HG03025 (cell line): ENCODE measurements around the gene CLPSL2.

Source experiments
- ATAC-seq: cut with Tn5 transposase; IDR thresholded peaks from one replicate; pipeline ENCODE4 v1.9.1; 2021; ENCODE audit warnings: mild to moderate bottlenecking, moderate library complexity; ENCODE audit not compliant: unreplicated experiment, low FRiP score

Gene CLPSL2

DNA sequence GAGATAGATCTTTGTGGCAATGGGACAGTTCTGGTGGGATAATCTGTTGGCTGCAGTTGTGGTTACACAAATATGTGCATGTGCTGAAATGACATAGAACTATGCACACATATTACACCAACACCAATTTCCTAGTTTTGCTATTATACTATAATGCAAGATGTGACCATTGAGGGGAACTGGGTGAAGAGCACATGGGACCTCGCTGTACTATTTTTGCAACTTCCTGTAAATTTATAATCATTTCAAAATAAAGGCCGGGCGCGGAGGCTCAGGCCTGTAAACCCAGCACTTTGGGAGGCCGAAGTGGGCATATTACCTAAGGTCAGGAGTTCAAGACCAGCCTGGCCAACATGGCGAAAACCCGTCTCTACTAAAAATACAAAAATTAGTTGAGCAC, 30.9 kb upstream of the CLPSL2 start:
- ATAC-seq: no peak

DNA sequence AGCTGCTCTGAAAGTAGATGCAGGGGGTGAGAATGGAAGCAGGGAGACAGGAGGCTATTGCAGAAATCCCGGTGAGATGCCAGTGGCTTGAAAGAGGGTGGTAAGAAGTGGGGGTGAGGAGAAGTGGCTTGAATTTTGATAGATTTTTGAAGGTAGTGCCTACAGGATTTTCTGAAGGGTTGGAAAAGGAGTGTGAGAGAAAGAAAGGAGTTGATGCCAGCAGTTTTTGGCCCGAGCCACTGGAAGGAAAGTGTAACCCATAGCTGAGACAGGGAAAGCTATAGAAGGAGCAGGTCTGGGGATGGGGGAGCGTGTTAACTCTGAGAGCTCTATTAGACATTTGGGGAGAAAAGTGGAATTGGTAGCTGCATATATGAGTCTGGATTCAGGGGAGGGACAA, 29.9 kb upstream of the CLPSL2 start:
- no peak for ATAC-seq

DNA sequence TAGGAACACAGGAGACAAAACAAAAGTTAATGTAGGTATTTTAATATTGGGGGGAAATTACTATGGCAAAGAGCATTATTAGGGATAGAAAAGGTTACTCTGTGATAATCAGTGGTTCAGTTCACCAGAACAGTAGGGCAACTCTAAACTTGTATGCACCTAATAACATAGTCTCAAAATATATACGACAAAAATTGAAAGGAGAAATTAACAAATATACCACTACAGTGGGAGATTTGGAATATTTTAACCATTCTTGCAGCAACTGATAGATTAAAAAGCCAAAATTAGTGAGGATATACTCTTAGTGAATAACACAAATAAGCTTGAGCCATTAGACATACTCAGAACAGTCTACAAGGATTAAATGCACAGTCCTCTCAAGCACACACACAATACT, 28.5 kb upstream of the CLPSL2 start:
- ATAC-seq: no peak

DNA sequence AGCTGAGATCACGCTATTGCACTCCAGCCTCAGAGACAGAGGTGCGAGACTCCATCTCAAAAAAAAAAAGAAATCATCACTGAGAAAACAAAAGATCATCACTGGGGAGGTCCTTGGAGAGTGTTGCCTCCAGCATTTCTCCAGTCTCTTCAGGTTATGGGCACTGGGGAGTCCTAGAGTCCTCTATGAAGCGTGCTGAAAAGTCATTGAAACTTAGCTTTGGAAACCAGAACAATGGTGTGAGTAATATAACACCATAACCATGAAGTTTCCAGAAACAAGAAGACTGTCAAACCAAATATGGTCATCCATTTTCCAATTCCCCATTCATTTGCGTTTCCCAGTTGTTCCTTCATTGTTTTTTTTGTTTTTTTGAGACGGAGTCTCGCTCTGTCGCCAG, 25.8 kb upstream of the CLPSL2 start:
- ATAC-seq: no peak

DNA sequence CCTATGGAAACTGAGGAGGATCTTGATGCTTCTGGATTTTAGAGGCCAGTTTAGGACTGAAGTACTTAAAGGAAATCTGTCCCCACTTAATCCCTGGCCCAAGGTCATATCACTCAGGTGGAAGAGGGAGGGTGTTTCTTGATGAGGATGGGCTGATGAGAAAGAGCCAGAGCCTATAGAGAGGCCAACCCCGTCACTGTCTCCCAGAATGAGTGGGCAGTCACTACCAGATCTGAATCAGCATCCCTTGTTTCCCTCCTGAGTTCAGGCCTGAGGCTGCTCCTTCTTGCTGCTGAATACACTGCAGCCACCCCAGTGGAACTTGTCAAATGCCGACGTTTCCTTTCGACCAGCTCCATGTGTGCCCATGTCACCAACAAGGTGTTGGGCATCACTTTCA, 24.8 kb upstream of the CLPSL2 start:
- no peak for ATAC-seq

DNA sequence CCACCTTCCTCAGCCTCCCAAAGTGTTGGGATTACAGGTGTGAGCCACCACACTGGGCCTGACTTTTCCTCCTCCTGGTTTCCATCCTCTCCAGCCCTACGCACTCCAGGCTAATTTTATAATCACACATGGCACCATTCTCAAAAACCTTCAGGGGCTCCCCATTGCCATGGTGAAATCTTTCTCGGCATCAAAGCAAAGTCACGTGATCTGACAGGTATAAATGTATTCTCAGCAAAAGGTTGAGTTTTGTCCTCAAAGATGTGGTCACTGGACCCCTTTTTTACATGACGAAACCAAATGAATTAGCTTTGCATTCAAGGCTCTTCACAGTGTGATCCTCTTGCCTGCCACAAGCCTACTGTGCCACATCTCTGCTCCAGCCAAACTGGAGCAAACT, 24.1 kb upstream of the CLPSL2 start:
- no peak for ATAC-seq

DNA sequence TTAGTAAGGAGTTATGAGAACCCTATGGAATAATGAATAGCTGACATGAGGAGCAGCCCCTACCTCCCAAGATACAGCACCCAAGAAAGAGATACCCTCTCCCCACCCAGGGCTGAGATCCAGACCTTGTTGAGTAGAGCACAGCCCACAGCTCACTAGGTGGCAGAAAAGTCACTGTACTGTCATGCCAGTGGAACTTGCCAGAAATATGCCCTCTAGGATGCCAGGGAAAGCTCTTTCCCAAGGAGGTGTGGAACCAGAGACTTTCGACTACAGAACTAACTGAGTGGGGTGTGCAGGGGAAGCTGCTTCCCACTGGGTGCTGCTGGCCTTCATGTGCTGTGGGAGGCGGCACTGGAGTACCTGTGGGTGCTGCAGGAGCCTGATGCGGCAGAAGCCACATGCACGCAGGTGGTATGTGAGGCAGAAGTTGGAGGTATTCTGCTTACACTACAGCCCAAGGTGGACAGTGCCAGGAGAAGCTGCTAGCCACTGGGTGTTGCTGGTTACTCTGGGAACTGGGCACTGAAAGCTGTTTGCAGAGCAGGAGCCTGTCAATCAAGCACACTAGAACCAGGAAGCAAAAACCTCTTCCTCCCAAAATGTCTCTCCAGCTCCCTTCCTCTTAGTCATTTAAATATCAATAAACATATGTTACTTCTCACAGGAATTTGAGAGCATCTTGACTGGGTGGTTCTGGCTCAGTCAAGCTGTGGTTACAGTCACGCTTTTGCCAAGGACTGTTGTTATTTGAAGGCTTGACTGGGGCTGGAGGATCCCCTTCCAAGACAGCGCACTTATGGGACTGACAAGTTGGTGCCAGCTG, 21.7 kb upstream of the CLPSL2 start:
- no peak for ATAC-seq

DNA sequence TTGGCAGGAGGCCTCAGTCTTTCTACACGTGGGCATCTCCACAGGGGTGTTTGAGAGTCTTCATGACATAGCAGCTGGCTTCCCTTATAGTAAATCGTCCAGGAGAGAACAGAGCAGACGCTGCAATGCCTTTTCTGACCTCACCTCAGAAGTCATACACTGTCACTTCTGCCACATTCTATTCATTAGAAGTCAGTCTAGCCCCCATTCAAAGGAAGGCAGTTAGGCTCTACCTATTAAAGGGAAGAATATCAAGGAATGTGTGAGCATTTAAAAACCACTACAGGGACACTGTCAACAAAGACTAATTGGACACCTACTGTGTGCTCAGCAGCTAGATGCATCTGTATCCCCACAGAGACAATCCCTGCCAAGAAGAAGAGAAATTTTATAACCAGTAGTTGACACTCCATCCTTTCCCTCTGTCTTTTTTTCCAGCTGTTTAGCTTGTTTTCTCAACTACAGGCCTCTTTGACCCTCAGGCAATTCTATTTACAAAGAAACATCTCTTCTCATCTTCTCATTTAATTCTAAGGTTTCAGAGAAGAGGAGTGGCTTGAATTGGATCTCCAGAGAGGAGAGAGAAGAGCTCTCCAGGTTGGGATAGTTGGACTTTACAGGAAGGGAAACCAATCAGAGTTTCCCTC, 21.0 kb upstream of the CLPSL2 start:
- no peak for ATAC-seq

DNA sequence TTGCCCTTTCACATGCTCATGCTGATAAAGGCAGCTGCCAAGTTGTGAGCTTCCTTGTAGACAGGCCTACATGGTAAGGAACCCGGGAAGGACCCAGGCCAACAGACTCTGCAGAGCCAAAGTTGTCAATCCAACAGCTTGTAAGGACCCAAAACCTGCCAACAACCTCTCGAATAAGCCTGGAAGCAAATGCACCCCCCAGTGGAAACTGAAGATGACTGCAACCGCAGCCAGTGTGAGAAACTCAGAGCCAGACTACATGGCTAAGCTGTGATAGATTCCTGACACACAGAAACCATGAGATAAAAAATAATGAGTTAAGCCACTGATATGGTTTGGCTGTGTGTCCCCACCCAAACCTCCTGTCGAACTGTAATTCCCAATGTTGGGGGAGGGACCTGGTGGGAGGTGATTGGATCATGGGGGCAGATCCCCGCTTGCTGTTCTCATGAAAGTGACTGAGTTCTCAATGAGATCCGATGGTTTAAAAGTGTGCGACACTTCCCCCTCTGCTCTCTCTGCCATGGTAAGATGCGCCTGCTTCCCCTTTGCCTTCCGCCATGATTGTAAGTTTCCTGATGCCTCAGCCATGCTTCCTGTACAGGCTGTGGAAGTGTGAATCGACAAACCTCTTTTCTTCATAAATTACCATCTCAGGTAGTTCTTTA, 18.8 kb upstream of the CLPSL2 start:
- no peak for ATAC-seq

DNA sequence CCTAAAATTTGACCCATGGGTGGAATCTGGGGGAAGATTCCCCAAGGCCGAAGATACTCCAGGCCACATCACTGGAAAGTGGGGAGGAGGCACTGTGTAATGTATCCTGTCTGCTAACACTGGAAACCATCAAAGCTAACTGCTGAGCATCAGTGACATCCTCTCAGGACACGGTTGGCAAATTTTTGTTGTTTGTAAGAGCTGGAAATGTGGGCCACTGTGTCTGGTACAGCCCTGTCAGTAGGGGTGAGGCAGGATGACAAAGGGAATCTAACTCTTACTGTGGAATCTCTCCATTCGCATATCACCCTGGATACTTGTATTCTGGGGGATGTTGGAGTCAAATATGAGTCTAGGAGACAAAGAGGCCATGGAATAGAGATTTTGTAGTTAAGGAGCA, 17.0 kb upstream of the CLPSL2 start:
- no peak for ATAC-seq

DNA sequence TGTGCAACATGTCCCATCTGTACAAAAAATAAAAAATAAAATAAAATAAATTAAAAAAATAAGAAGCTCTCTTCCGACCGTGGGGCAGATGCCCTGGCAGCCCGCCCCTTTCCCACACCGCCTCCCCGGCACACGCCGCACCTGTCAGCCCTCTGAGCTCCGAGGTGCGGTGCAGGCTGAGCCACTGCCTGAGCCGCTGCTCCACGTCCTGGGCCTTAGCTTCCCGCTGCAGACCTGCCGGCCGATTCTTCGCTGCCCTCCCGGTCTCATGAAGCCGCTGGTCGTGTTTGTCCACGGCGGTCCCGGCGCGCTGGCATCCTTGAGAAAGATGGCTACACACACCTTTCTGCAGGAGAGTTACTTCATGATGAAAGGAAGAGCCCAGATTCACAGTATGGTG, 10.7 kb upstream of the CLPSL2 start:
- ATAC-seq: no peak

DNA sequence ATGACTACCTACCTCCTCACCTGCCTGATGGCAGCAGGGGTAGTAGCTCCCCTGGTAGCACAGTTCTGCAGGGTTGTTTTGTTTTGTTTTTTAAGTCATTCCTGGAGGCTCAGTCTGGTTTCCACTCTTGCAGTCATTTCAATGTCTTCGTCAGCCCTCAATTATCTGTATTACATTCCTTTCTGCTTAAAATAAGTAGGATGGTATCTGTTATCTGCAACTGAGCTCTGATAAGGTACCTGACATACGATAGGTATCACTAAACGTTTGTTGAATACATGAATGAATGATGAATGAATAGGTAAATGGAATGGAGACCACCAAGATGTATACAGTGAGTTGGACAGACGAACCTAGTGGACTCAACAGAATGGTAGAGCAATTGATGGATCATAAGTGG, 7.2 kb upstream of the CLPSL2 start:
- no peak for ATAC-seq

DNA sequence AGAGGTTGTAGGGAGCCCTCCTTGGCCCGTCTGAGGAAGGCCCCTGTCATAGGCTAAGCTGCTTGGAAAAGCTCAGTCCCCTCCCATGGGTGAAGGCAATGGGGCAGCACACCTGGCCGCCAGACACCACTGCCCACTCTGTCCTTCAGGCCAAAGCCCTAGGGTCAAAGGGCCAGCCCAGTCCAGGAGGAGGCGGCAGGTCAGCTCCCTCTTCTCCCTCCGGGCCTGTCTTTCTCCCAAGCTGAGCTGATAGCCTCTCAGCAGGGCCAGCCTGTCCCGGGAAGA, 5.1 kb upstream of the CLPSL2 start:
- no peak for ATAC-seq

DNA sequence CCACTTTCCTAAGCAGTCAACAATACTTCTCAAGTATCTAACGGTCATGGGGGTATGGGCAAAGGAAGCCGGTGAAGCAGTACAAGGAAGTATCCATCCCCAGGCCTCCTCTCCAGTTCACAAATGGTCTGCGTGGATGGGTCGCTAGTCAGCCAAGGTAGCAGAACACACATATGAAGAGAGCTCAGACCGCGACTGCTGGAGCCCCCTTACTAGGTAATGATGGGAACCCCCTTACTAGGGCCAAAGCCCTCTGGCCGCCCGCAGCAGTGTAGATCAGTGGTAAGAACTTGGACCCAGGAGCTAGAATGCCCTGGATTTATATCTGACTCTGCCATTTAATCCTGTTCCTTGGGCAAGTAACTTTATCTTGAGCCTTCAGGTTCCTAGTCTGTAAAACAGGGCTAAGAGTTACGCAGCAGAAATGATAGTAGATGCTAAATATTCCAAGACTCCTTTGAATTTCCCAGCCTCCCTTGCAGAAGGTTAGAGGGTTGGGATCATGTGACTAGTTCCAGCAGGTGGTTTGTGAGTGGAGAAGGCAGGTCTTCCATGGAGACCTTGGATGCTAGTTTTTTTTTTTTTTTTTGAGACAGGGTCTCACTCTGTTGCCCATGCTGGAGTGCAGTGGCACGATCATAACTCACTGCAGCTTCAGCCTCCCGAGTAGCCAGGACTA, 2.1 kb upstream of the CLPSL2 start:
- ATAC-seq: no peak

DNA sequence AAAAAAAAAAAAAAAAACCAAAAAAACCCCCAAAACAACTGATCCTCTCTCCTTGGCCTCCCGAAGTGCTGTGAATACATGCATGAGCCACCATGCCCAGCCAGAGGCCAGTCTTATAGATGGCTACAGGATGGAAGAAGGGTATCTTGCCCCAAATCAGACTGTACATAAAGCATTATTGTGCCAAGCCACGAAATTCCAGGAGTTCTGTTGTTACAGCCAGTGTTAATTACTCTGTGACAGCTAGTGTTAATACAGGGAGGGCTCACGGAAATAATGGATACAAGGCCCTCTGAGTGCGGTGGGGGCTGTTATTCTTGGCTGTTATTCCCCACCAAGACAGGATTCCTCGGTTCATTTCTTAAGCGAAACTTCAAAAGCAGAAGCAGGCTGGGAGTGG, 1.4 kb upstream of the CLPSL2 start:
- no peak for ATAC-seq

DNA sequence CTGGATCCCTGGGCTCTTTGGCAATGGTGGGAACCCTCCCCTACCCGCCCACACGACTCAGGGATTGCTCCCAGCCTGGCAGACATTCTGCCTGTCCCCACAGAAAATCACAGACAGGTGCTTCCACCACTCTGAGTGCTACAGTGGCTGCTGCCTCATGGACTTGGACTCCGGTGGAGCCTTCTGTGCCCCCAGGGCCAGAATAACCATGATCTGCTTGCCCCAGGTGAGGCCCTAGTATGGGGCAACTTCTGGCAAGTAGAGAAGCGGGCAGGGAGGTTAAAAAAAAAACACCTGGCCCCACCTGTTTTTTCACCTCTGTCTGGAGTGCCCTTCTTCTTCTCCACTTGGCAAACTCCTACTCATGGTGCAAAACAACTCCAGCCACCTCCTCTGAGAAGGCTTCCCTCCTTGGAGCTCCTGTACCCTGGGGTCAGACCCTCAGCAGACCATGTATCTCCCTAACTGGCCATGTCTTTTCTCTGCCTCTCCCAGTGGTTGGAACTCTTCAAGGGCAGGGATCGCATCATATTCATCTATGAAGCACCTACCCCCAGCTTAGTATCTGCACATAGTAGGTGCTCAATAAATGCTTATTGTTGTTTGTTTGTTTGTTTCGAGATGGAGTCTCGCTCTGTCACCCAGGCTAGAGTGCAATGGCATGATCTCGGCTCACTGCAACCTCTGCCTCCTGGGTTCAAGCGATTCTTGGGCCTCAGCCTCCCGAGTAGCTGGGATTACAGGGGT, 1.1 kb downstream of the CLPSL2 start:
- no peak for ATAC-seq

DNA sequence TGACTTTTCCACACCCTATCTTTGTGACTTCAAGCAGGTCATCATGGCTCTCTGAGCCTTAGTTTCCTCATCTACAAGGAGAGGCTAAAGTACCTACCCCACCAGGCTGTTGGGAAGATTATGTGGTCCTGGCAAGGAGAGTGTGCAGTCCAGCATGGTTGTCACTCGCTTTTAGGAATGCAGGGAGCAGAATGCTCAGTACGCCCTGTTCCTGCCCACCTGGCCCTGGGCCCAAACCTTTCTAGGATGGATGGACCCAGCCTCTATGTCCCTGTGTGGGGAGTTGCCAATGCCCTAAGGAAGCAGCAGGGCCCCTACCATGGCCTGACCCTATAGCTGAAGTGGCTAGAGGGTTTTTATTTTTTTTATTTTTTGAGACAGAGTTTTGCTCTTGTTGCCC, 2.0 kb downstream of the CLPSL2 start:
- no peak for ATAC-seq

DNA sequence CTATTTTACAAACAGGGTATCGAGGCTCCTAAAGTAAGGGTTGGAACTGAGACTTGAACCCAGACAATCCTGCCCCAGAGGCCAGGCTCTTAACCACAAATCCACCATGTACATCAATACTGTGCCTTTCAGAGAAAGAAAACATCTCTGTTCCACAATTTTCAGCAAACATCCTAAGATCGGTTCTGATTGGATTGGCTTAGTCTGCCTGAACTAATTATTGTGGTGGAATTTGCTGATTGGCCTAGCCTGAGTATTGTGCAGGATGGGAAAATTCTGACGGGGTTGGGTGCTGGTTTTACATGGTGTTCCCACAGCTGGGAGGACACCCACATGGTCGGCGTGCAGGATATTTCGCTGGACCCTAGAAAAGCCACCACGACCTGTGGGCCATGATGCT, 4.3 kb downstream of the CLPSL2 start, which contains the start of gene CLPSL1:
Gene CLPSL1, plus strand, starts transcription at position 301 of the 400 bp plus-strand sequence. Its CDS starts 92 bp downstream, at position 393.
- ATAC-seq: no peak

DNA sequence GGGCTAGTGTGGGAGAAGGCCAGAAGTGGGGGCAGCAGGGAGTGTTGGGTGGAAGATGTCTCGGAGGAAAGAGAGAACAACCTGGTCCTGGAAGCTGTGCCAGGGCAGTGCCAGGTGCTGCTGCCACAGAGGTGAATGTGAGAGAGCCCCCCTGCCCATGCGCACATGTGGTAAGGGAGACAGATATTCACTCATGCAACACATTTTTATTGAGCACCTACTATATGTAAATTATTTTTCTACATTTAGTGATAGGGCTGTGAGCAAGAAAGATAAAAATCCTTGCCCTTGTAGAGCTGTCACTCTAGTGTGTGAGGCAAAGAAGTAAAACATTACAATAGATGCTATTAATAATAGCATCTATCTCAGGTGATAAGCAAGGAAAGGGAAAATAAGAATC, 4.9 kb downstream of the CLPSL2 start:
- ATAC-seq: no peak

DNA sequence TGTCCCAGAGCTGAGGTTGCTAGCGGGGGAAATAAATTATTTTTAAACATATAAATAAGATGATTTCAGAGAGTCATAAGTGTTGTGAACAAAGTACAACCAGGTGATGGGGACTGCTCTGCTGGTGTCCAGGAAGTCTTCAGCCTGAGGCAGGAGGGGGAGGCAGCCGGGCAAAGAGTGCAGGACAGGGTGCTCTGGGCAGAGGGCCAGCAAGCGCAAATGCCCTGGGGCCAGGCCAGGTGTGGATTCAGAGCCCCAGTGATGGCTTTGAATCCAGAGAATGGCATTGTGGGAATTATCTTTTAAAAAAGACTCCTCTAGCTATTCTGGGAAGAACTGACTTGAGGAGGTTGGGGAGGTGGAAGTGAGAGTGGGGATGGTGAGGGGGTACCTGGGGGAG, 6.0 kb downstream of the CLPSL2 start:
- no peak for ATAC-seq

DNA sequence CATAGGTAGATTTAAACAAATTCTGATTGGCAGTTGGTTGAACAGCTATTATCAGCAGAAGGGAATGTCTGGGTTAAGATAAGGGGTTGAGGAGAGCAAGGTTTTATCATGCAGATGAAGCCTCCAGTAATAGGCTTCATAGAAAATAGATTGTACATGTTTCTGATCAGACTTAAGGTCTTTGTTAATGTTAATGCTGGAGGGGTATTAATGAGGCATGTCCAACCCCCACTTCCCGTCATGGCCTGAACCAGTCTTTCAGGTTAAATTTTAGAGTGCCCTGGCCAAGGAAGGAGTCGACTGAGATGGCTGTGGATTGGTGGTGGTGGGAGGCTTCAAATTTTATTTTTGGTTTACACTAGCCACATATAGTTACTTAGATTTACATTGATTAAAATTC, 7.8 kb downstream of the CLPSL2 start:
- ATAC-seq: no peak
